Parietal lobe (tissue), 1 donor: ENCODE results near the gene NLRP3. TPM values are rescaled to one million over a fixed set of nuclear protein-coding genes. Genes with fewer than 3 reads are reported as not detected.

ENCODE experiments used
- total RNA-seq: library from RNA; depleted of rRNA; stranded (reverse); fragments of >200 nt; gene quantifications from one replicate; pipeline ENCODE4 v1.2.3, GENCODE V29; 2014

The NLRP3 gene
- total RNA-seq: 0.63 TPM

GRCh38 chr1:247415423-247416361 lies at the start of gene NLRP3:
Gene NLRP3 (plus strand): TSS chr1:247416173. CDS start chr1:247418801, 2,628 bp downstream.

Other genes starting within 250 kb of the NLRP3 start
- 270 TPM for gene ZNF124, start 244.2 kb upstream of the NLRP3 start, total RNA-seq
- not detected for gene VN1R5, start 160.1 kb upstream of the NLRP3 start, total RNA-seq
- gene ZNF496, start 84.3 kb upstream of the NLRP3 start, total RNA-seq: 27.9 TPM
- gene OR2B11, start 41.9 kb downstream of the NLRP3 start, total RNA-seq: not detected
- 0.31 TPM for gene OR2C3, start 120.3 kb downstream of the NLRP3 start, total RNA-seq
- 0.31 TPM for gene GCSAML, start 133.0 kb downstream of the NLRP3 start, total RNA-seq
- not detected for gene OR2G2, start 172.2 kb downstream of the NLRP3 start, total RNA-seq
- gene OR2G3, start 189.4 kb downstream of the NLRP3 start, total RNA-seq: not detected